OCI-LY7 (cell line): ENCODE results near the gene KCNQ1OT1. TPM values are rescaled to one million over a fixed set of nuclear protein-coding genes. Genes with fewer than 3 reads are reported as not detected.

Experiments used
- BruUV-seq: library from RNA; stranded (reverse); fragments of 400-500 nt; replicated peaks from 2 replicates; lab custom pipeline; 2021; lab: Mats Ljungman, UMichigan
- CTCF ChIA-PET: fragments of 300-600 bp; sonication (Branson Sonifier 250); formaldehyde crosslinking; loops from one replicate; lab custom pipeline; 2022; ENCODE audit warnings: antibody characterized with exemption; ENCODE audit not compliant: unreplicated experiment; lab: Charles Lee
- POLR2A ChIA-PET: fragments of 300-600 bp; sonication (Branson Sonifier 250); formaldehyde crosslinking; loops from one replicate; lab custom pipeline; 2022; ENCODE audit warnings: antibody characterized with exemption; lab: Charles Lee
- DNase-seq: peaks from one replicate; pipeline ENCODE4 v3.0.0-alpha.2; 2015; ENCODE audit warnings: low spot score
- H2AFZ ChIP-seq: fragments of 200-600 bp; sonication (generic), shearing (Covaris generic); 2 replicates; pipeline ENCODE4 v1.6.1; 2014; ENCODE audit warnings: mild to moderate bottlenecking, antibody characterized with exemption, low read length, moderate library complexity
- H3K27ac ChIP-seq: fragments of 200-600 bp; sonication (generic); 2 replicates; pipeline ENCODE4 v1.5.1; 2014; ENCODE audit warnings: mixed run types, low read depth, mild to moderate bottlenecking, moderate library complexity, low read length, inconsistent platforms; ENCODE audit not compliant: poor library complexity, severe bottlenecking
- H3K36me3 ChIP-seq: fragments of 200-600 bp; sonication (generic); 2 replicates; pipeline ENCODE4 v1.6.1; 2014; ENCODE audit warnings: mild to moderate bottlenecking, antibody characterized with exemption, low read length, moderate library complexity, mixed read lengths; ENCODE audit not compliant: insufficient read depth
- H3K4me1 ChIP-seq: fragments of 200-600 bp; sonication (generic); 2 replicates; pipeline ENCODE4 v1.5.1; 2014; ENCODE audit warnings: mild to moderate bottlenecking, low read length; ENCODE audit not compliant: insufficient read depth, poor library complexity, severe bottlenecking
- H3K4me2 ChIP-seq: fragments of 200-600 bp; sonication (generic); 2 replicates; pipeline ENCODE4 v1.6.1; 2014; ENCODE audit warnings: mild to moderate bottlenecking, low read length
- H3K4me3 ChIP-seq: fragments of 200-600 bp; sonication (generic); 2 replicates; pipeline ENCODE4 v1.5.1; 2014; ENCODE audit warnings: mild to moderate bottlenecking, low read depth, low read length; ENCODE audit not compliant: poor library complexity, severe bottlenecking
- H3K79me2 ChIP-seq: fragments of 200-600 bp; sonication (generic); 2 replicates; pipeline ENCODE4 v1.6.1; 2016; ENCODE audit warnings: low read depth, mild to moderate bottlenecking, low read length, moderate library complexity, mixed read lengths; ENCODE audit not compliant: insufficient read depth
- H3K9me2 ChIP-seq: fragments of 200-600 bp; sonication (generic); 2 replicates; pipeline ENCODE4 v1.6.1; 2016; ENCODE audit warnings: mild to moderate bottlenecking, low read length, mixed read lengths; ENCODE audit not compliant: insufficient read depth
- H3K9me3 ChIP-seq: fragments of 200-600 bp; sonication (generic); 2 replicates; pipeline ENCODE4 v1.6.1; 2014; ENCODE audit warnings: mild to moderate bottlenecking, mixed run types, low read length, mixed read lengths
- H4K20me1 ChIP-seq: fragments of 200-600 bp; sonication (generic); 2 replicates; pipeline ENCODE4 v1.6.1; 2014; ENCODE audit warnings: mild to moderate bottlenecking, antibody characterized with exemption, low read length, moderate library complexity, mixed read lengths; ENCODE audit not compliant: insufficient read depth
- EZH2phosphoT487 ChIP-seq: fragments of 200-600 bp; sonication (generic); IDR thresholded peaks from 2 replicates; pipeline ENCODE4 v1.6.1; 2018; ENCODE audit warnings: low read depth, borderline replicate concordance, mild to moderate bottlenecking, mixed run types, antibody characterized with exemption, low read length, moderate library complexity, mixed read lengths
- intact Hi-C: fragments of 100-400 bp; cut with micrococcal nuclease; formaldehyde crosslinking; loops from one replicate; pipeline ENCODE4 v1.10.0; 2022; ENCODE audit not compliant: unreplicated experiment
- total RNA-seq, 2 experiments: library from RNA; depleted of rRNA in 1 of 2; stranded (reverse); fragments of >200 nt in 1 of 2; shearing (Covaris generic) in 1 of 2; gene quantifications; 2 replicates each; pipeline ENCODE4 v1.2.3, GENCODE V29; 2014 to 2022
- TF ChIP-seq, protein P1 (sequence below): fragments of 200-600 bp; sonication (generic); conservative IDR thresholded peaks from 2 replicates; pipeline ENCODE4 v1.5.1; 2014; ENCODE audit warnings: mild to moderate bottlenecking, antibody characterized with exemption, low read length, moderate library complexity, mixed read lengths

KCNQ1OT1 gene
- total RNA-seq, 2 experiments from 2014 or later: 2.9 to 3.4 TPM

DNA sequence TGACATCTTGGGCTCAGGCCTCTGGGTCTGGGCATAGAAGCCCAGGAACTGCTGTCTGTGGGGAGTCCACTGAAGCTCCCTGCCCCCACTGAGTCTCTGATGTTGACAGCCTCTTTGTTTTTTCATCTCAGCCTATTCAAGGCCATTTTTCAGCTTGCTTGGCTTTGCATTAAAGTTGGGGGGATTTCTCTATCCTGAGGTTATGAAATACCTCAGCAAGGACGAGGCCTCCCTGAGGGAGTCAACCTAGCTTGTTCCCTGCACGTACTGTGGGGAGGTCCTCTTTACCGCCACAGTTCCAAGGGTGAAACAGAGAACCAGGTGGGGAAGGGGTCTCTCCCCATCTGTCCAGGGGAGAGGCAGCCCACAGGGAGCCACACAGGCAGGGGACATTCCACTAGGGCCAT is 8.4 kb downstream of the KCNQ1OT1 start:
- H3K4me1 ChIP-seq: no peaks in the 10 kb centered on the region
- no peaks in the 10 kb centered on the region for H4K20me1 ChIP-seq
- no peaks in the 10 kb centered on the region for H3K9me3 ChIP-seq
- no peak overlapping the region for H3K4me3 ChIP-seq
- BruUV-seq: no TSS peak
- no peak overlapping the region for H2AFZ ChIP-seq
- H3K9me2 ChIP-seq: no peaks in the 10 kb centered on the region
- intact Hi-C loops: loop anchor here (5.0 kb wide), 1 partner anchor 196 kb away; the partner anchor contains the start of gene CDKN1C
- no peak for TF ChIP-seq EZH2phosphoT487
- TF ChIP-seq, protein P1, sequence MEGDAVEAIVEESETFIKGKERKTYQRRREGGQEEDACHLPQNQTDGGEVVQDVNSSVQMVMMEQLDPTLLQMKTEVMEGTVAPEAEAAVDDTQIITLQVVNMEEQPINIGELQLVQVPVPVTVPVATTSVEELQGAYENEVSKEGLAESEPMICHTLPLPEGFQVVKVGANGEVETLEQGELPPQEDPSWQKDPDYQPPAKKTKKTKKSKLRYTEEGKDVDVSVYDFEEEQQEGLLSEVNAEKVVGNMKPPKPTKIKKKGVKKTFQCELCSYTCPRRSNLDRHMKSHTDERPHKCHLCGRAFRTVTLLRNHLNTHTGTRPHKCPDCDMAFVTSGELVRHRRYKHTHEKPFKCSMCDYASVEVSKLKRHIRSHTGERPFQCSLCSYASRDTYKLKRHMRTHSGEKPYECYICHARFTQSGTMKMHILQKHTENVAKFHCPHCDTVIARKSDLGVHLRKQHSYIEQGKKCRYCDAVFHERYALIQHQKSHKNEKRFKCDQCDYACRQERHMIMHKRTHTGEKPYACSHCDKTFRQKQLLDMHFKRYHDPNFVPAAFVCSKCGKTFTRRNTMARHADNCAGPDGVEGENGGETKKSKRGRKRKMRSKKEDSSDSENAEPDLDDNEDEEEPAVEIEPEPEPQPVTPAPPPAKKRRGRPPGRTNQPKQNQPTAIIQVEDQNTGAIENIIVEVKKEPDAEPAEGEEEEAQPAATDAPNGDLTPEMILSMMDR: no peak
- no peak for DNase-seq
- no peak overlapping the region for H3K4me2 ChIP-seq
- H3K27ac ChIP-seq: no peak overlapping the region
- ChIA-PET POLR2A (no interaction called here), CTCF (no interaction called here)
- H3K36me3 ChIP-seq: no peaks in the 10 kb centered on the region
- no peaks in the 10 kb centered on the region for H3K79me2 ChIP-seq

DNA sequence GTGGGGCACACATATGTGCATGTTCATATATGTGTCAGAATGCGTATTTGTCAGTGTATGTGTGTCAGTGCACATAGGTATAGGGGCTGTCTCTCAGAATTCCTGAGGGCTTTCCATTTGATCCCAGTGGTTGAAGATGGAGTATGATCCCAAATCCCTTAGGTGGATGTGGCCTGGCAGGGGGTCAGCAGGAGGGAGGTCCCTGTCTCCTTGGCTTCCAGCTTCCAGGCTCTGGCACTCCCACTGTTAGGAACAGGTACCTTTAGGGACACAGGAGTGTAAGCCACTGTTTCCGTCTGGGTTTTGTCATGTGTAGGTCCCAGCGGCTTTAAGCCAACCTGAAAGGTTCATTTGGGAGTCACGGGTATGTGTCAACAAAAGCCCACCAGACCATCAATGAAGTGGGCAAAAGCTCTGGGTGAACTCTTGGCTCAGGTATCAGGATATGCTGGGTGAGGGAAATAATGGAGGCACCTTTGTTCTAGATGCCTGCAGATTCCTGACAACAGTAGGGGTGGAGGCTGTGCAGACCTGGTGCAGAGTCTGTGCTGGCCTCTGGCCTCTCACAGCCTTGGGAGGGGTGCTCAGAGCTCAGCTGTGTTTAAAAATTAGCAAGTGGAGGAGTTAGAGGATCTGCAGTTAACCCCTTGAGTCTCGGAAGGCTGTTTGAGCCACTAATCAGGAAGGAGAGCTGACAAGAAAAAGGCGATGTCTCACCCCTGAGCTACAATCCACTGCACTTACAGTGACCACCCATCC is 9.0 kb downstream of the KCNQ1OT1 start:
- ChIA-PET POLR2A (interaction anchor here (0.6 kb wide), 1 partner anchor 10 kb away, joined by 3 read pairs; no protein-coding TSS in a partner anchor), CTCF (no interaction called here)
- no peak for DNase-seq

More for the DNA sequence above, 9.0 kb downstream of the KCNQ1OT1 start:
- no peaks in the 10 kb centered on the region for H4K20me1 ChIP-seq
- H3K79me2 ChIP-seq: no peaks in the 10 kb centered on the region
- no peak overlapping the region for H3K27ac ChIP-seq
- TF ChIP-seq EZH2phosphoT487: no peak
- TF ChIP-seq, protein P1: no peak
- H3K9me2 ChIP-seq: no peaks in the 10 kb centered on the region
- H3K36me3 ChIP-seq: no peaks in the 10 kb centered on the region
- intact Hi-C loops: loop anchor here (5.0 kb wide), 1 partner anchor 197 kb away; the partner anchor contains the start of gene CDKN1C
- H3K4me1 ChIP-seq: no peaks in the 10 kb centered on the region
- H3K4me2 ChIP-seq: no peak overlapping the region
- BruUV-seq: no TSS peak
- H3K4me3 ChIP-seq: no peak overlapping the region
- H2AFZ ChIP-seq: no peak overlapping the region
- no peaks in the 10 kb centered on the region for H3K9me3 ChIP-seq
